ENCODE results near the gene CNIH2.

DNA sequence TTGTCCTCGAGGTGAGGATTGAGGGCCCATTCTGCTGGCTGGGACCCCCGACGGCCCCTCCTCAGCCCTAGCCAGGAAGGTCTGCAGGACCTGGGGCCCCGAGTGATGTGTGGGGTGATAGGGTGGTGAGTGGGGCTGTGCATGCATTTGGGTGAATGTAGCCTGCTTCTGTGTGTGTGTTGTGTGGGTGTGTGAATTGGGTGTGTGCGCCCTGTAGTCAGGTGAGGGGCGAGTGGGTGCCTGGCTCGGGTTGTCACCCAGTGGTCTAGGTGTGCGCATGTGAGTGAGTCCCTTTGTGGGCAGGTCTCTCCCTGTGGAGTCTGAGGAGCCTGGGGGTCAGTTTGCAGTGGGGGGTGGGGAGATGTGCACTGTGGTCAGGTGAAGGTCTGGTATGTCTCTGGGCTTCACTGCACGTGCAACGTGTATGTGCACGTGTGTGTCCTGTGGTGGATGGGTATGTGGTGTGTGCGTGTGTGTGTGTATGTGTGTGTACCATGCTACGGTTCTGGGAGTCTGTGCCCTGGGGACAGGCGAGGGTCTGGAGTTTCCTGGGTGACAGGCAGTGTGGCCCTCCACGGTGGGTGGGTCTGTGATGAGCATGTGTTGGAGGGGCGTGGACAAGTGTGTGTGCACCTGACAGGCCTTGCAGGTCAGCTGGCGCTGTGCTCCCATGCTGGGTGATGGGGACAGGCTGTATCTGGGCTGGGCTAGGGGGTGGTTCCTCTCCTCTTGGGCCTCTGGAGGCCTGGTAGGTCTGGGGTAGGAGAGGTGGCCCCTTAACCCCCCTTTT lies 14.8 kb downstream of the CNIH2 start:
- TF ChIP-seq, protein P1, sequence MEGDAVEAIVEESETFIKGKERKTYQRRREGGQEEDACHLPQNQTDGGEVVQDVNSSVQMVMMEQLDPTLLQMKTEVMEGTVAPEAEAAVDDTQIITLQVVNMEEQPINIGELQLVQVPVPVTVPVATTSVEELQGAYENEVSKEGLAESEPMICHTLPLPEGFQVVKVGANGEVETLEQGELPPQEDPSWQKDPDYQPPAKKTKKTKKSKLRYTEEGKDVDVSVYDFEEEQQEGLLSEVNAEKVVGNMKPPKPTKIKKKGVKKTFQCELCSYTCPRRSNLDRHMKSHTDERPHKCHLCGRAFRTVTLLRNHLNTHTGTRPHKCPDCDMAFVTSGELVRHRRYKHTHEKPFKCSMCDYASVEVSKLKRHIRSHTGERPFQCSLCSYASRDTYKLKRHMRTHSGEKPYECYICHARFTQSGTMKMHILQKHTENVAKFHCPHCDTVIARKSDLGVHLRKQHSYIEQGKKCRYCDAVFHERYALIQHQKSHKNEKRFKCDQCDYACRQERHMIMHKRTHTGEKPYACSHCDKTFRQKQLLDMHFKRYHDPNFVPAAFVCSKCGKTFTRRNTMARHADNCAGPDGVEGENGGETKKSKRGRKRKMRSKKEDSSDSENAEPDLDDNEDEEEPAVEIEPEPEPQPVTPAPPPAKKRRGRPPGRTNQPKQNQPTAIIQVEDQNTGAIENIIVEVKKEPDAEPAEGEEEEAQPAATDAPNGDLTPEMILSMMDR (IDR thresholded peaks at IDR 0.05), result no peak
- no peak for TF ChIP-seq EZH2 (IDR thresholded peaks at IDR 0.05; ENCODE audit: borderline replicate concordance, insufficient read depth, low read depth, low read length, poor library complexity, severe bottlenecking)
